ENCODE results near the gene ADAMTSL5.

DNA sequence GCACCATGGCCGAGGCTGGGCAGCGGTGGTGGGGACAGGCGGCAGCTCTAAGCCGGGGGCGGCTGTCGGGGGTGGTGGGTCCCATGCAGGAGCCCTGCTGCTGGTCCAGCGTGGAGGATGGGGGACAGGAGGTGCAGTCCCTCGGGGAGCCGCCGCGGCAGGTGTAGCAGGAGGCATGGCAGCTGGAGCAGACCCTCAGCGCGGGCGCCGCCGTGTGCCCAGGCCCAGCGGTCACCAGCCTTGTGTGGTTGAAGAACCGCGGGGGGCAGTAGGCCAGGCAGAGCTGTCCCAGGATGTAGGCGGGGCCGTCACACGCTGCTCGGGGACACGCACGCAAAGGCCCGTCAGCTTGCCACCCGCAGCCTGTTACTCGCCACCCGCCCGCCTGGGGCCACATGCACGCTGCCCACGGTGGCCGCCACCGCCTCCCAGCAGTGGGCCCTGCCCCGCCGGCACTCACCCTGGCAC lies 30.9 kb downstream of the ADAMTSL5 start:
- TF ChIP-seq, protein P1, sequence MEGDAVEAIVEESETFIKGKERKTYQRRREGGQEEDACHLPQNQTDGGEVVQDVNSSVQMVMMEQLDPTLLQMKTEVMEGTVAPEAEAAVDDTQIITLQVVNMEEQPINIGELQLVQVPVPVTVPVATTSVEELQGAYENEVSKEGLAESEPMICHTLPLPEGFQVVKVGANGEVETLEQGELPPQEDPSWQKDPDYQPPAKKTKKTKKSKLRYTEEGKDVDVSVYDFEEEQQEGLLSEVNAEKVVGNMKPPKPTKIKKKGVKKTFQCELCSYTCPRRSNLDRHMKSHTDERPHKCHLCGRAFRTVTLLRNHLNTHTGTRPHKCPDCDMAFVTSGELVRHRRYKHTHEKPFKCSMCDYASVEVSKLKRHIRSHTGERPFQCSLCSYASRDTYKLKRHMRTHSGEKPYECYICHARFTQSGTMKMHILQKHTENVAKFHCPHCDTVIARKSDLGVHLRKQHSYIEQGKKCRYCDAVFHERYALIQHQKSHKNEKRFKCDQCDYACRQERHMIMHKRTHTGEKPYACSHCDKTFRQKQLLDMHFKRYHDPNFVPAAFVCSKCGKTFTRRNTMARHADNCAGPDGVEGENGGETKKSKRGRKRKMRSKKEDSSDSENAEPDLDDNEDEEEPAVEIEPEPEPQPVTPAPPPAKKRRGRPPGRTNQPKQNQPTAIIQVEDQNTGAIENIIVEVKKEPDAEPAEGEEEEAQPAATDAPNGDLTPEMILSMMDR (IDR thresholded peaks at IDR 0.05; ENCODE audit: control extremely low read depth in 1 of 3, insufficient read depth in 1 of 3, low read depth in 1 of 3, low read length in 3 of 3) = no peak
- TF ChIP-seq EZH2 (IDR thresholded peaks at IDR 0.05; ENCODE audit: low read depth, low read length, severe bottlenecking) (no peak), GTF2F1 (IDR thresholded peaks at IDR 0.05; ENCODE audit: borderline replicate concordance, low read depth, low read length) (no peak), POLR2A (IDR thresholded peaks at IDR 0.05; ENCODE audit: control extremely low read depth in 1 of 2, low read depth in 2 of 2, low read length in 2 of 2) (no peak)
